Islet of Langerhans (tissue), 1 donor: ENCODE results near the gene FCSK.

ENCODE experiments used
- FAIRE-seq: peaks from one replicate; lab custom pipeline; 2011; peaks lifted over from hg19 to GRCh38; lab: Jason Lieb, UNC

The FCSK gene

GRCh38 chr16:70455910-70456309 lies 1.5 kb downstream of the FCSK start:
- FAIRE-seq, result no peak

- FAIRE-seq, result no peak
These were observed 3.2 kb downstream of the FCSK start for GRCh38 chr16:70457446-70458166.

GRCh38 chr16:70460737-70461261 lies 6.4 kb downstream of the FCSK start:
- no peak for FAIRE-seq

GRCh38 chr16:70463235-70463634 lies 8.8 kb downstream of the FCSK start:
- no peak for FAIRE-seq

- no peak for FAIRE-seq
These were observed 11.8 kb downstream of the FCSK start for GRCh38 chr16:70465999-70466804.

- no peak for FAIRE-seq
These were observed 12.3 kb downstream of the FCSK start for GRCh38 chr16:70466805-70467076.

- FAIRE-seq, result no peak
These were observed 12.7 kb downstream of the FCSK start for GRCh38 chr16:70467113-70467512.

- FAIRE-seq, result no peak
These were observed 13.2 kb downstream of the FCSK start for GRCh38 chr16:70467608-70468007.

GRCh38 chr16:70468776-70469525 lies 14.6 kb downstream of the FCSK start:
- no peak for FAIRE-seq

GRCh38 chr16:70470141-70470926 lies 15.9 kb downstream of the FCSK start:
- no peak for FAIRE-seq

- no peak for FAIRE-seq
These were observed 16.5 kb downstream of the FCSK start for GRCh38 chr16:70470927-70471341.

GRCh38 chr16:70472786-70473433 lies 18.5 kb downstream of the FCSK start:
- no peak for FAIRE-seq

- FAIRE-seq, result no peak
These were observed 19.3 kb downstream of the FCSK start for GRCh38 chr16:70473446-70474319.

- no peak for FAIRE-seq
These were observed 20.1 kb downstream of the FCSK start for GRCh38 chr16:70474320-70475053.

GRCh38 chr16:70475054-70475871 lies 20.9 kb downstream of the FCSK start:
- FAIRE-seq, result no peak

- FAIRE-seq, result peak; percentile 96
These were observed 22.1 kb downstream of the FCSK start for GRCh38 chr16:70476272-70477020.

- FAIRE-seq, result no peak
These were observed 23.8 kb downstream of the FCSK start for GRCh38 chr16:70478169-70478568.

GRCh38 chr16:70478912-70479341 lies 24.5 kb downstream of the FCSK start:
- FAIRE-seq, result no peak
